ENCODE measurements around the gene ATG2B.

DNA sequence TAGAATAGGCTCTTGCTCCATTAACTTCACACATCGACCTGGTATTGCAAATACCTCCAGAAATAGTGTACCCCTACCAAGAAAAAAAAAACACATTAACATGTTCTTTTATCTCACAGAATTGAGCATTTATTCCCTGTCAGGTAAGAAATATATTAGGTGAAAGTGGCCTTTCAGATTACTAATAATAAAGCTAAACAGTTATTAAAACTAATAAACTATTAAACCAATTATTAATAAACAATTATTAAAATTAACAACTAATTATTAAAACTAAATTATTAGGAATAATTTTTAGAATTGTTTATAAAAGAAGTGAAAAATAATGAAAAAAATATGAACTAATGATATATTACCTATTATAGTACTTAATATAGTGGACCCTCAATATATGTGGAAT, 21.6 kb upstream of the ATG2B start:
- TF ChIP-seq, protein P1, sequence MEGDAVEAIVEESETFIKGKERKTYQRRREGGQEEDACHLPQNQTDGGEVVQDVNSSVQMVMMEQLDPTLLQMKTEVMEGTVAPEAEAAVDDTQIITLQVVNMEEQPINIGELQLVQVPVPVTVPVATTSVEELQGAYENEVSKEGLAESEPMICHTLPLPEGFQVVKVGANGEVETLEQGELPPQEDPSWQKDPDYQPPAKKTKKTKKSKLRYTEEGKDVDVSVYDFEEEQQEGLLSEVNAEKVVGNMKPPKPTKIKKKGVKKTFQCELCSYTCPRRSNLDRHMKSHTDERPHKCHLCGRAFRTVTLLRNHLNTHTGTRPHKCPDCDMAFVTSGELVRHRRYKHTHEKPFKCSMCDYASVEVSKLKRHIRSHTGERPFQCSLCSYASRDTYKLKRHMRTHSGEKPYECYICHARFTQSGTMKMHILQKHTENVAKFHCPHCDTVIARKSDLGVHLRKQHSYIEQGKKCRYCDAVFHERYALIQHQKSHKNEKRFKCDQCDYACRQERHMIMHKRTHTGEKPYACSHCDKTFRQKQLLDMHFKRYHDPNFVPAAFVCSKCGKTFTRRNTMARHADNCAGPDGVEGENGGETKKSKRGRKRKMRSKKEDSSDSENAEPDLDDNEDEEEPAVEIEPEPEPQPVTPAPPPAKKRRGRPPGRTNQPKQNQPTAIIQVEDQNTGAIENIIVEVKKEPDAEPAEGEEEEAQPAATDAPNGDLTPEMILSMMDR (IDR thresholded peaks at IDR 0.05) = no peak
- TF ChIP-seq POLR2AphosphoS5 (IDR thresholded peaks at IDR 0.05) = no peak

Measured in prostate gland (tissue), 2 donors.